Spleen (tissue), 7 donors: Measurements from ENCODE around the gene DMBT1.

Experiments
- POLR2A ChIP-seq, 3 donors: fragments of 450-650 bp; IDR thresholded peaks; one replicate each; pipeline ENCODE4 v1.5.1; 2017; ENCODE audit warnings: antibody characterized with exemption in 3 of 3, mild to moderate bottlenecking in 1 of 3
- POLR2AphosphoS5 ChIP-seq, 3 donors: sonication (generic); formaldehyde crosslinking; IDR thresholded peaks; one replicate each; pipeline ENCODE4 v1.5.1; 2017; ENCODE audit warnings: antibody characterized with exemption in 3 of 3
- TF ChIP-seq, protein P1 (sequence below), 11 experiments: fragments of 200-600 bp in 7 of 11; fragments of 450-650 bp in 4 of 11; sonication (generic) in 4 of 11; IDR thresholded peaks in 8 of 11; conservative IDR thresholded peaks in 3 of 11; 1 replicate in 7 of 11; 2 replicates in 4 of 11; pipeline versions ENCODE4 v1.4.0 to v1.8.0; 2016 to 2021; ENCODE audit warnings: antibody characterized with exemption in 11 of 11, inconsistent platforms in 4 of 11, mild to moderate bottlenecking in 1 of 11
- donor health status: DM: no; HTN: no; CAD: no; lungs with moderate emphysema.
- donor health status: DM: no; HTN: no; CAD: no.
- donor health status: DM: no; HTN: no; CAD: no.

DNA sequence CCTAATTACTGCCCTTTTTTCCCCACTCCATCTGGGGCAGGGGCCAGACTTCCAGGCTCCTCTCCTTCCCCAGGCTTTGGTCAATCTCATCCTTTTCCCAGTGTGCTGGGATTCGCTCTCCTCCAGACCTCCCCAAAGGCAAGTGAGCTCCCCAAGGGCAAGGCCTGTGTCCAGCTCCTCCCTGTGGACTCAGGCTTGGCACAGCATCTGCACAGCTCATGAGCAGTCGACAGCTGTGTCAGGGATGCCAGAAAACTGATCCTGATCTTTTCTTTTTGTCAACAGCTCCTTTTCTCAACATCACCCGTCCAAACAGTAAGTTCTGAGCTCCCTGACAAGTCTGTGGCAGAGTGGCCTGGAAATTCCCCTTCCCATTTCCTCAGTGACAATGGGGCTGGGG is 72.0 kb downstream of the DMBT1 start:
- TF ChIP-seq, protein P1, sequence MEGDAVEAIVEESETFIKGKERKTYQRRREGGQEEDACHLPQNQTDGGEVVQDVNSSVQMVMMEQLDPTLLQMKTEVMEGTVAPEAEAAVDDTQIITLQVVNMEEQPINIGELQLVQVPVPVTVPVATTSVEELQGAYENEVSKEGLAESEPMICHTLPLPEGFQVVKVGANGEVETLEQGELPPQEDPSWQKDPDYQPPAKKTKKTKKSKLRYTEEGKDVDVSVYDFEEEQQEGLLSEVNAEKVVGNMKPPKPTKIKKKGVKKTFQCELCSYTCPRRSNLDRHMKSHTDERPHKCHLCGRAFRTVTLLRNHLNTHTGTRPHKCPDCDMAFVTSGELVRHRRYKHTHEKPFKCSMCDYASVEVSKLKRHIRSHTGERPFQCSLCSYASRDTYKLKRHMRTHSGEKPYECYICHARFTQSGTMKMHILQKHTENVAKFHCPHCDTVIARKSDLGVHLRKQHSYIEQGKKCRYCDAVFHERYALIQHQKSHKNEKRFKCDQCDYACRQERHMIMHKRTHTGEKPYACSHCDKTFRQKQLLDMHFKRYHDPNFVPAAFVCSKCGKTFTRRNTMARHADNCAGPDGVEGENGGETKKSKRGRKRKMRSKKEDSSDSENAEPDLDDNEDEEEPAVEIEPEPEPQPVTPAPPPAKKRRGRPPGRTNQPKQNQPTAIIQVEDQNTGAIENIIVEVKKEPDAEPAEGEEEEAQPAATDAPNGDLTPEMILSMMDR (IDR thresholded peaks at IDR 0.05 in 8 of 11, conservative IDR thresholded peaks at IDR 0.05 in 3 of 11): no peak
- TF ChIP-seq POLR2A (IDR thresholded peaks at IDR 0.05): no peak
- no peak for TF ChIP-seq POLR2AphosphoS5 (IDR thresholded peaks at IDR 0.05)
